Parathyroid adenoma (tissue), 2 donors: ENCODE data around the gene TTC39A.

Experiments
- H2AFZ ChIP-seq: fragments of 300-600 bp; sonication (generic); one replicate; pipeline ENCODE4 v1.7.0; 2017; ENCODE audit warnings: antibody characterized with exemption, mild to moderate bottlenecking
- H3K27ac ChIP-seq: fragments of 300-600 bp; sonication (generic); one replicate; pipeline ENCODE4 v1.7.0; 2017
- H3K27me3 ChIP-seq: fragments of 300-600 bp; sonication (generic); one replicate; pipeline ENCODE4 v1.7.0; 2017; ENCODE audit warnings: low read length; ENCODE audit not compliant: control insufficient read depth, insufficient read depth
- H3K36me3 ChIP-seq: fragments of 300-600 bp; sonication (generic); one replicate; pipeline ENCODE4 v1.7.0; 2017; ENCODE audit warnings: low read length; ENCODE audit not compliant: control insufficient read depth, insufficient read depth
- H3K4me1 ChIP-seq: fragments of 300-600 bp; sonication (generic); one replicate; pipeline ENCODE4 v1.7.0; 2017; ENCODE audit warnings: control low read depth
- H3K4me2 ChIP-seq: fragments of 300-600 bp; sonication (generic); one replicate; pipeline ENCODE4 v1.7.0; 2017; ENCODE audit warnings: low read length
- H3K4me3 ChIP-seq: fragments of 300-600 bp; sonication (generic); one replicate; pipeline ENCODE4 v1.7.0; 2017; ENCODE audit warnings: low read depth, low read length
- H3K79me2 ChIP-seq: fragments of 300-600 bp; sonication (generic); one replicate; pipeline ENCODE4 v1.7.0; 2017; ENCODE audit warnings: control low read depth
- H3K9ac ChIP-seq: fragments of 300-600 bp; sonication (generic); one replicate; pipeline ENCODE4 v1.7.0; 2017; ENCODE audit warnings: mild to moderate bottlenecking
- H3K9me3 ChIP-seq: fragments of 300-600 bp; sonication (generic); one replicate; pipeline ENCODE4 v1.7.0; 2017; ENCODE audit warnings: low read length; ENCODE audit not compliant: control insufficient read depth
- TF ChIP-seq, protein P1 (sequence below): fragments of 300-600 bp; sonication (generic); IDR thresholded peaks from one replicate; pipeline ENCODE4 v1.7.0; 2017; ENCODE audit warnings: antibody characterized with exemption, mild to moderate bottlenecking
- donor health status: primary hyperparathyroidism.

Gene TTC39A

GRCh38 chr1:51331206-51332100 is 1.1 kb upstream of the TTC39A start:
- Histone ChIP-seq H3K9me3 (no peaks in the 10 kb centered on the region), H3K4me2 (peak overlapping the region; percentile 91), H3K4me3 (peak overlapping the region; percentile 70), H3K79me2 (no peaks in the 10 kb centered on the region), H3K27me3 (no peaks in the 10 kb centered on the region), H3K9ac (no peak overlapping the region), H3K4me1 (peaks cover 4% of the 10 kb centered on the region), H3K27ac (no peak overlapping the region), H3K36me3 (no peaks in the 10 kb centered on the region), H2AFZ (peak overlapping the region; percentile 83)
- TF ChIP-seq, protein P1, sequence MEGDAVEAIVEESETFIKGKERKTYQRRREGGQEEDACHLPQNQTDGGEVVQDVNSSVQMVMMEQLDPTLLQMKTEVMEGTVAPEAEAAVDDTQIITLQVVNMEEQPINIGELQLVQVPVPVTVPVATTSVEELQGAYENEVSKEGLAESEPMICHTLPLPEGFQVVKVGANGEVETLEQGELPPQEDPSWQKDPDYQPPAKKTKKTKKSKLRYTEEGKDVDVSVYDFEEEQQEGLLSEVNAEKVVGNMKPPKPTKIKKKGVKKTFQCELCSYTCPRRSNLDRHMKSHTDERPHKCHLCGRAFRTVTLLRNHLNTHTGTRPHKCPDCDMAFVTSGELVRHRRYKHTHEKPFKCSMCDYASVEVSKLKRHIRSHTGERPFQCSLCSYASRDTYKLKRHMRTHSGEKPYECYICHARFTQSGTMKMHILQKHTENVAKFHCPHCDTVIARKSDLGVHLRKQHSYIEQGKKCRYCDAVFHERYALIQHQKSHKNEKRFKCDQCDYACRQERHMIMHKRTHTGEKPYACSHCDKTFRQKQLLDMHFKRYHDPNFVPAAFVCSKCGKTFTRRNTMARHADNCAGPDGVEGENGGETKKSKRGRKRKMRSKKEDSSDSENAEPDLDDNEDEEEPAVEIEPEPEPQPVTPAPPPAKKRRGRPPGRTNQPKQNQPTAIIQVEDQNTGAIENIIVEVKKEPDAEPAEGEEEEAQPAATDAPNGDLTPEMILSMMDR: no peak

DNA sequence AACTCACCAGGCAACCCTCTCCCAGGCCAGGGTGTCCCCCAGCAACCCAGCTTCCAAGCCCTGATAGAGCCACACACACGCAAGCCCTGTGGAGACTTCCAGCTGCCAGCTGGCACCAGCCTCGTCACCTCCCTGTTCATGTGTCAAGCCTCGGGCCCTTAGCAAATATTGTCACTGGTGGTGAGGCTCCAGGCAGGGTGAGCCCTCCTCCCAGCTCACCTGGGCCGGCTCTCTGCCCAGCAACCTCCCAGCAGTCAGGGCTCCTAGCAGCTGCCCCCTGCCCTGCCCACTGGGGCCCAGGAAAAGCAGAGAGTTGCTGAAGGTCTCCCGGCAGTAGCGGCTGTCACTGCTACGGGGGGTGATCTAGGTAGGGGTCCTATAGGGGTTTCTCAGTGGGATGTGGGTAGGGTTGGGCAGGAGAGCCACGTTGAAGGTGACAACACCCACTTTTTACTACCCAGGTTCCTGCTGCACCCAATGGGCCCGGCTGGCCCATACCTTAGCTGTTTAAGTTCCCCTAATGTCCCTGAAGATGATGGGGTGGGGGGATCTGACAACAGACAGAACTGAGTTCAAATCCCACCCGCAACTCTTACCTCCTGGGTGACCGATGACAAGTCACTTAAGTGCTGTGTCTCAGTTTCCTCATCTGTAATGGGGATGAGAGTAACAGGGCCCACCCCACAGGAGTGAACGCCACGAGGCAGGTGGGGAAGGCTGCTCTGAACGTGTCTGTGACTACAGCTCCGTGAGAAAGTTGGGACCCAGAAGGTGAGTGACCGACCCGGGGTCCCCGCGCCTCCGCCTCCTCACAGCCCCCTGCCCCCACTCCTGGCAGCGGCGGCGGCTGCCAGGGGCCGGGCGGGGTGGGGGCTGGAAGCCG is 678 bp downstream of the TTC39A start:
- H3K27me3 ChIP-seq: no peaks in the 10 kb centered on the region
- peaks cover 4% of the 10 kb centered on the region for H3K4me1 ChIP-seq
- TF ChIP-seq, protein P1: no peak
- H3K36me3 ChIP-seq: no peaks in the 10 kb centered on the region
- peak overlapping the region; percentile 6 for H3K4me3 ChIP-seq
- no peak overlapping the region for H3K9ac ChIP-seq
- H3K27ac ChIP-seq: peak overlapping the region; percentile 53
- H3K79me2 ChIP-seq: no peaks in the 10 kb centered on the region
- peak overlapping the region; percentile 74 for H2AFZ ChIP-seq
- no peaks in the 10 kb centered on the region for H3K9me3 ChIP-seq
- peak overlapping the region; percentile 77 for H3K4me2 ChIP-seq

DNA sequence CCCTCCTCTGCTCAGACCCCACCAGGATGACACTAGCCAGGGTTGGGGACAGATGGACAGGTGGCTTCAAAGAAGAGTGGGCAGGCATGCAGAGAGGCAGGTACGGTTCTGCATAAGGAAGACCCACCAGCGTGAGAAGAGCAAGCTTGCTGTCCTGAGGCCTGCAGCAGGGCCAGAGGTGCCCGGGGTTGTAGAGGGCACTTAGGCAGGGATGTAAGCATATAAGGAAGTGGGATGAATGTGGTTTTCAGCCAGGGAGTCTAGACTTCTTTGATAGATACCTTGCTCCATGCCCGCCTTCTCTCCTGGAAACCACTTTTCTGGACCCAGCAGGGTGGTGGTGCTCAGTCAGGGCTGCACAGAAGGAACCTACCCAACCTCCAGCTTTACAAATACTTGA is 1.4 kb downstream of the TTC39A start:
- Histone ChIP-seq H3K79me2 (no peaks in the 10 kb centered on the region), H3K4me1 (peaks cover 4% of the 10 kb centered on the region), H3K27me3 (no peaks in the 10 kb centered on the region), H3K4me2 (no peak overlapping the region), H3K9me3 (no peaks in the 10 kb centered on the region), H2AFZ (no peak overlapping the region), H3K36me3 (no peaks in the 10 kb centered on the region), H3K4me3 (no peak overlapping the region), H3K27ac (peak overlapping the region; percentile 53), H3K9ac (no peak overlapping the region)
- TF ChIP-seq, protein P1: no peak

- Histone ChIP-seq H3K9ac (no peak overlapping the region), H3K36me3 (no peaks in the 10 kb centered on the region), H2AFZ (no peak overlapping the region), H3K27ac (no peak overlapping the region), H3K79me2 (no peaks in the 10 kb centered on the region), H3K4me1 (peaks cover 4% of the 10 kb centered on the region), H3K4me3 (no peak overlapping the region), H3K27me3 (no peaks in the 10 kb centered on the region), H3K4me2 (no peak overlapping the region), H3K9me3 (no peaks in the 10 kb centered on the region)
- TF ChIP-seq, protein P1: no peak
Observed at GRCh38 chr1:51328279-51328678, 2.1 kb downstream of the TTC39A start.
